ENCODE data around the gene PTTG1IP. TPM values are rescaled to one million over a fixed set of nuclear protein-coding genes. Genes with fewer than 3 reads are reported as not detected.

PTTG1IP gene
- total and polyA plus RNA-seq, 2 experiments from 2014 or later: 676 to 814 TPM

- no peaks in the 10 kb centered on the region for H3K9me2 ChIP-seq (ENCODE audit: insufficient read depth)
- H3K27ac ChIP-seq: no peak overlapping the region
- no peaks in the 10 kb centered on the region for H3K9me3 ChIP-seq (ENCODE audit: low read depth)
- no peaks in the 10 kb centered on the region for H3K27me3 ChIP-seq (replicated peaks; ENCODE audit: insufficient read depth)
- no peaks in the 10 kb centered on the region; the same call in 1 of the 2 replicates for H3K4me1 ChIP-seq (ENCODE audit: insufficient read depth)
- H3K4me3 ChIP-seq: no peak overlapping the region
- TF ChIP-seq EZH2phosphoT487 (IDR thresholded peaks at IDR 0.05; ENCODE audit: insufficient read depth, low read depth): no peak
- no peak for TF ChIP-seq EZH2 (IDR thresholded peaks at IDR 0.05; ENCODE audit: insufficient read depth, poor library complexity, severe bottlenecking)
- H3K36me3 ChIP-seq (ENCODE audit: low read depth): no peaks in the 10 kb centered on the region
- H4K20me1 ChIP-seq (ENCODE audit: insufficient read depth): no peaks in the 10 kb centered on the region
- 71 to 77% methylated on average over 2 to 7 of the region's 7 CpGs for WGBS, 2 experiments (ENCODE audit: low coverage in 1 of 2, low lambda C conversion rate in 2 of 2, missing lambda C conversion rate in 2 of 2)
- H2AFZ ChIP-seq: no peak overlapping the region
- no peak overlapping the region for H3K9ac ChIP-seq
- in situ Hi-C loops (cut with MboI): no loop called here
- H3K4me2 ChIP-seq (ENCODE audit: unreplicated experiment): no peak overlapping the region
- DNase-seq: no peak
- H3K79me2 ChIP-seq (ENCODE audit: insufficient read depth): no peaks in the 10 kb centered on the region
- no peaks in the 10 kb centered on the region; the same call in 1 of the 2 replicates for H3F3A ChIP-seq (ENCODE audit: insufficient read depth)
Measured at GRCh38 chr21:44905728-44906090, 32.2 kb upstream of the PTTG1IP start.

- in situ Hi-C loops (cut with MboI): no loop called here
- WGBS, 2 experiments (ENCODE audit: low coverage in 1 of 2, low lambda C conversion rate in 2 of 2, missing lambda C conversion rate in 2 of 2): 72 to 79% methylated on average over 14 to 22 of the region's 22 CpGs
- no peak overlapping the region for H3K9ac ChIP-seq
Measured at GRCh38 chr21:44905016-44905727, 31.7 kb upstream of the PTTG1IP start.

GRCh38 chr21:44904141-44904923 is 30.8 kb upstream of the PTTG1IP start:
- Histone ChIP-seq H3K36me3 (ENCODE audit: low read depth) (no peaks in the 10 kb centered on the region), H3K27me3 (replicated peaks; ENCODE audit: insufficient read depth) (no peaks in the 10 kb centered on the region), H3K27ac (no peak overlapping the region), H3K4me3 (no peak overlapping the region), H2AFZ (no peak overlapping the region), H4K20me1 (ENCODE audit: insufficient read depth) (no peaks in the 10 kb centered on the region), H3K4me2 (ENCODE audit: unreplicated experiment) (no peak overlapping the region), H3K9me2 (ENCODE audit: insufficient read depth) (no peaks in the 10 kb centered on the region), H3F3A (ENCODE audit: insufficient read depth) (no peaks in the 10 kb centered on the region; the same call in 1 of the 2 replicates), H3K79me2 (ENCODE audit: insufficient read depth) (no peaks in the 10 kb centered on the region), H3K4me1 (ENCODE audit: insufficient read depth) (no peaks in the 10 kb centered on the region; the same call in 1 of the 2 replicates), H3K9me3 (ENCODE audit: low read depth) (no peaks in the 10 kb centered on the region), H3K9ac (no peak overlapping the region)
- in situ Hi-C loops (cut with MboI): no loop called here
- 80 to 84% methylated on average over 14 of the region's 14 CpGs for WGBS, 2 experiments (ENCODE audit: low coverage in 1 of 2, low lambda C conversion rate in 2 of 2, missing lambda C conversion rate in 2 of 2)
- no peak for DNase-seq
- TF ChIP-seq EZH2phosphoT487 (IDR thresholded peaks at IDR 0.05; ENCODE audit: insufficient read depth, low read depth): no peak
- no peak for TF ChIP-seq EZH2 (IDR thresholded peaks at IDR 0.05; ENCODE audit: insufficient read depth, poor library complexity, severe bottlenecking)

More at GRCh38 chr21:44905016-44905727, 31.7 kb upstream of the PTTG1IP start:
- H3F3A ChIP-seq (ENCODE audit: insufficient read depth): no peaks in the 10 kb centered on the region; the same call in 1 of the 2 replicates
- H2AFZ ChIP-seq: no peak overlapping the region
- DNase-seq: no peak
- H3K9me2 ChIP-seq (ENCODE audit: insufficient read depth): no peaks in the 10 kb centered on the region
- no peaks in the 10 kb centered on the region for H4K20me1 ChIP-seq (ENCODE audit: insufficient read depth)
- no peak overlapping the region for H3K4me2 ChIP-seq (ENCODE audit: unreplicated experiment)
- H3K36me3 ChIP-seq (ENCODE audit: low read depth): no peaks in the 10 kb centered on the region
- H3K27ac ChIP-seq: no peak overlapping the region
- no peaks in the 10 kb centered on the region for H3K27me3 ChIP-seq (replicated peaks; ENCODE audit: insufficient read depth)
- H3K4me3 ChIP-seq: no peak overlapping the region
- H3K79me2 ChIP-seq (ENCODE audit: insufficient read depth): no peaks in the 10 kb centered on the region
- TF ChIP-seq EZH2phosphoT487 (IDR thresholded peaks at IDR 0.05; ENCODE audit: insufficient read depth, low read depth): no peak
- no peak for TF ChIP-seq EZH2 (IDR thresholded peaks at IDR 0.05; ENCODE audit: insufficient read depth, poor library complexity, severe bottlenecking)
- no peaks in the 10 kb centered on the region for H3K9me3 ChIP-seq (ENCODE audit: low read depth)
- no peaks in the 10 kb centered on the region; the same call in 1 of the 2 replicates for H3K4me1 ChIP-seq (ENCODE audit: insufficient read depth)

- WGBS, 2 experiments (ENCODE audit: low coverage in 1 of 2, low lambda C conversion rate in 2 of 2, missing lambda C conversion rate in 2 of 2): 86 to 88% methylated on average over 22 of the region's 22 CpGs
- in situ Hi-C loops (cut with MboI): no loop called here
- no peaks in the 10 kb centered on the region for H3K27me3 ChIP-seq (replicated peaks; ENCODE audit: insufficient read depth)
Measured at GRCh38 chr21:44903689-44904088, 30.2 kb upstream of the PTTG1IP start.

More at GRCh38 chr21:44903689-44904088, 30.2 kb upstream of the PTTG1IP start:
- H3K9ac ChIP-seq: no peak overlapping the region
- H4K20me1 ChIP-seq (ENCODE audit: insufficient read depth): no peaks in the 10 kb centered on the region
- H3K9me2 ChIP-seq (ENCODE audit: insufficient read depth): no peaks in the 10 kb centered on the region
- no peak overlapping the region for H3K4me3 ChIP-seq
- no peaks in the 10 kb centered on the region; the same call in 1 of the 2 replicates for H3K4me1 ChIP-seq (ENCODE audit: insufficient read depth)
- no peak overlapping the region for H2AFZ ChIP-seq
- no peaks in the 10 kb centered on the region for H3K36me3 ChIP-seq (ENCODE audit: low read depth)
- no peak for TF ChIP-seq EZH2phosphoT487 (IDR thresholded peaks at IDR 0.05; ENCODE audit: insufficient read depth, low read depth)
- no peak for TF ChIP-seq EZH2 (IDR thresholded peaks at IDR 0.05; ENCODE audit: insufficient read depth, poor library complexity, severe bottlenecking)
- DNase-seq: no peak
- H3K79me2 ChIP-seq (ENCODE audit: insufficient read depth): no peaks in the 10 kb centered on the region
- no peak overlapping the region for H3K27ac ChIP-seq
- H3F3A ChIP-seq (ENCODE audit: insufficient read depth): no peaks in the 10 kb centered on the region; the same call in 1 of the 2 replicates
- no peak overlapping the region for H3K4me2 ChIP-seq (ENCODE audit: unreplicated experiment)
- H3K9me3 ChIP-seq (ENCODE audit: low read depth): no peaks in the 10 kb centered on the region
